K562 (cell line): ENCODE data around the gene POLR1B. TPM values are rescaled to one million over a fixed set of nuclear protein-coding genes. Genes with fewer than 3 reads are reported as not detected.

ENCODE experiments used
- ARID1B ChIP-seq: fragments of 450-650 bp; IDR thresholded peaks from 2 replicates; pipeline ENCODE4 v1.6.1; 2016; ENCODE audit warnings: antibody characterized with exemption, mild to moderate bottlenecking, inconsistent platforms
- ATF3 ChIP-seq, 2 experiments: fragments of 450-650 bp in 1 of 2; sonication (generic) in 1 of 2; formaldehyde crosslinking in 1 of 2; IDR thresholded peaks in 1 of 2; conservative IDR thresholded peaks in 1 of 2; 2 replicates each; pipeline versions ENCODE4 v1.6.1 to v1.8.1; 2016 to 2023; ENCODE audit warnings: mild to moderate bottlenecking in 2 of 2, moderate library complexity in 2 of 2, inconsistent platforms in 1 of 2, missing genetic modification reagents in 1 of 2
- BACH1 ChIP-seq: fragments of 200-800 bp; sonication (Bioruptor generic); IDR thresholded peaks from 2 replicates; pipeline ENCODE4 v1.6.1; 2016; ENCODE audit warnings: missing genetic modification characterization, missing compliant biosample characterization
- CBX8 ChIP-seq: fragments of 200-600 bp; sonication (generic); IDR thresholded peaks from 2 replicates; pipeline ENCODE4 v1.6.1; 2012; ENCODE audit warnings: borderline replicate concordance, mixed run types, low read depth, mild to moderate bottlenecking, moderate library complexity, mixed read lengths, low read length, control low read depth, inconsistent platforms; ENCODE audit not compliant: poor library complexity, severe bottlenecking; ENCODE audit errors: extremely low read depth
- E2F1 ChIP-seq: sonication (generic); formaldehyde crosslinking; IDR thresholded peaks from 2 replicates; pipeline ENCODE4 v1.8.1; 2023; ENCODE audit warnings: mild to moderate bottlenecking, missing genetic modification reagents, moderate library complexity
- GATAD2A ChIP-seq: fragments of 450-650 bp; IDR thresholded peaks from 2 replicates; pipeline ENCODE4 v1.6.1; 2017
- HCFC1 ChIP-seq: IDR thresholded peaks from 2 replicates; pipeline ENCODE4 v1.6.1; 2012; ENCODE audit warnings: low read depth, low read length, improper control_type of control experiment
- HNRNPL ChIP-seq: fragments of 200-400 bp; formaldehyde crosslinking; IDR thresholded peaks from 2 replicates; pipeline ENCODE4 v1.6.1; 2017; ENCODE audit warnings: low read depth, mild to moderate bottlenecking, low read length
- JUNB ChIP-seq: fragments of 450-650 bp; formaldehyde crosslinking; conservative IDR thresholded peaks from 2 replicates; pipeline ENCODE4 v1.4.0; 2020; ENCODE audit warnings: mild to moderate bottlenecking
- SMARCC2 ChIP-seq: fragments of 450-650 bp; IDR thresholded peaks from 2 replicates; pipeline ENCODE4 v1.6.1; 2017; ENCODE audit warnings: antibody characterized with exemption, moderate library complexity, mild to moderate bottlenecking, low read depth
- ZNF212 ChIP-seq: fragments of 450-650 bp; formaldehyde crosslinking; IDR thresholded peaks from 2 replicates; pipeline ENCODE4 v1.4.0; 2020; ENCODE audit warnings: mild to moderate bottlenecking
- ZNF766 ChIP-seq: fragments of 200-800 bp; sonication (Bioruptor generic); conservative IDR thresholded peaks from 2 replicates; pipeline ENCODE4 v1.6.1; 2016; ENCODE audit warnings: missing genetic modification characterization, missing compliant biosample characterization
- polyA plus RNA-seq, 8 experiments: library from polyadenylated mRNA; depleted of rRNA in 4 of 8; stranded (reverse) in 5 of 8; unstranded in 3 of 8; fragments of >200 nt; fragmentation: Nextera tagmentation in 2 of 8; fragmentation: Illumina TruSeq in 1 of 8; extraction: Ambion mirVana in 2 of 8; extraction: Trizol in 1 of 8; gene quantifications; 2 replicates each; pipeline versions ENCODE4 v1.2.1 to v1.2.3, GENCODE V29; 2011 to 2014; ENCODE audit warnings: inconsistent platforms in 1 of 8, missing spikeins in 1 of 8
- total RNA-seq, 7 experiments: library from RNA; depleted of rRNA in 6 of 7; stranded (reverse); fragments of >200 nt in 6 of 7; fragmentation: Illumina TruSeq in 2 of 7; extraction: Trizol in 2 of 7; gene quantifications; 2 replicates each; pipeline versions ENCODE4 v1.2.1 to v1.2.3, GENCODE V29; 2011 to 2021; ENCODE audit warnings: low replicate concordance in 1 of 7
- TF ChIP-seq, protein P1 (sequence below): sonication (generic); formaldehyde crosslinking; IDR thresholded peaks from 2 replicates; pipeline ENCODE4 v1.8.0; 2022; ENCODE audit warnings: missing genetic modification reagents, mild to moderate bottlenecking, borderline replicate concordance
- TF ChIP-seq, protein P2 (sequence below): fragments of 450-650 bp; formaldehyde crosslinking; IDR thresholded peaks from 2 replicates; pipeline ENCODE4 v1.4.0; 2022; ENCODE audit warnings: missing genetic modification characterization
- TF ChIP-seq, protein P3 (sequence below): IDR thresholded peaks from 3 replicates; pipeline ENCODE4 v1.6.1; 2011; ENCODE audit warnings: borderline replicate concordance, mild to moderate bottlenecking, moderate library complexity; ENCODE audit not compliant: insufficient read length; ENCODE audit errors: extremely low read depth
- TF ChIP-seq, protein P4 (sequence below): fragments of 250-450 bp; sonication (Bioruptor Pico); IDR thresholded peaks from 2 replicates; pipeline ENCODE4 v1.5.0; 2021; ENCODE audit warnings: mild to moderate bottlenecking, borderline replicate concordance

POLR1B gene
- total and polyA plus RNA-seq, 9 of the 15 experiments (the other 6 are each of a cell fraction or from before 2014, with no cell fraction given): 19.8 to 55.1 (median 40.2) TPM

GRCh38 chr2:112622528-112622849 is 80.2 kb downstream of the POLR1B start (continued):
- TF ChIP-seq, protein P1, sequence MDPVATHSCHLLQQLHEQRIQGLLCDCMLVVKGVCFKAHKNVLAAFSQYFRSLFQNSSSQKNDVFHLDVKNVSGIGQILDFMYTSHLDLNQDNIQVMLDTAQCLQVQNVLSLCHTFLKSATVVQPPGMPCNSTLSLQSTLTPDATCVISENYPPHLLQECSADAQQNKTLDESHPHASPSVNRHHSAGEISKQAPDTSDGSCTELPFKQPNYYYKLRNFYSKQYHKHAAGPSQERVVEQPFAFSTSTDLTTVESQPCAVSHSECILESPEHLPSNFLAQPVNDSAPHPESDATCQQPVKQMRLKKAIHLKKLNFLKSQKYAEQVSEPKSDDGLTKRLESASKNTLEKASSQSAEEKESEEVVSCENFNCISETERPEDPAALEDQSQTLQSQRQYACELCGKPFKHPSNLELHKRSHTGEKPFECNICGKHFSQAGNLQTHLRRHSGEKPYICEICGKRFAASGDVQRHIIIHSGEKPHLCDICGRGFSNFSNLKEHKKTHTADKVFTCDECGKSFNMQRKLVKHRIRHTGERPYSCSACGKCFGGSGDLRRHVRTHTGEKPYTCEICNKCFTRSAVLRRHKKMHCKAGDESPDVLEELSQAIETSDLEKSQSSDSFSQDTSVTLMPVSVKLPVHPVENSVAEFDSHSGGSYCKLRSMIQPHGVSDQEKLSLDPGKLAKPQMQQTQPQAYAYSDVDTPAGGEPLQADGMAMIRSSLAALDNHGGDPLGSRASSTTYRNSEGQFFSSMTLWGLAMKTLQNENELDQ: no peak
- no peak for TF ChIP-seq JUNB (CRISPR knock-in tag)
- TF ChIP-seq, protein P2, sequence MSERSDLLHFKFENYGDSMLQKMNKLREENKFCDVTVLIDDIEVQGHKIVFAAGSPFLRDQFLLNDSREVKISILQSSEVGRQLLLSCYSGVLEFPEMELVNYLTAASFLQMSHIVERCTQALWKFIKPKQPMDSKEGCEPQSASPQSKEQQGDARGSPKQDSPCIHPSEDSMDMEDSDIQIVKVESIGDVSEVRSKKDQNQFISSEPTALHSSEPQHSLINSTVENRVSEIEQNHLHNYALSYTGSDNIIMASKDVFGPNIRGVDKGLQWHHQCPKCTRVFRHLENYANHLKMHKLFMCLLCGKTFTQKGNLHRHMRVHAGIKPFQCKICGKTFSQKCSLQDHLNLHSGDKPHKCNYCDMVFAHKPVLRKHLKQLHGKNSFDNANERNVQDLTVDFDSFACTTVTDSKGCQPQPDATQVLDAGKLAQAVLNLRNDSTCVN (CRISPR knock-in tag): no peak
- no peak for TF ChIP-seq ZNF766 (CRISPR knock-in tag)
- TF ChIP-seq E2F1 (CRISPR knock-in tag): no peak
- TF ChIP-seq CBX8: no peak
- TF ChIP-seq HNRNPL: no peak
- TF ChIP-seq BACH1 (tag): no peak
- peak; percentile 62 for TF ChIP-seq ATF3 (IDR thresholded peaks at IDR 0.05)
- no peak for TF ChIP-seq ATF3 (CRISPR knock-in tag; conservative IDR thresholded peaks at IDR 0.05)
- no peak for TF ChIP-seq SMARCC2
- TF ChIP-seq, protein P3, sequence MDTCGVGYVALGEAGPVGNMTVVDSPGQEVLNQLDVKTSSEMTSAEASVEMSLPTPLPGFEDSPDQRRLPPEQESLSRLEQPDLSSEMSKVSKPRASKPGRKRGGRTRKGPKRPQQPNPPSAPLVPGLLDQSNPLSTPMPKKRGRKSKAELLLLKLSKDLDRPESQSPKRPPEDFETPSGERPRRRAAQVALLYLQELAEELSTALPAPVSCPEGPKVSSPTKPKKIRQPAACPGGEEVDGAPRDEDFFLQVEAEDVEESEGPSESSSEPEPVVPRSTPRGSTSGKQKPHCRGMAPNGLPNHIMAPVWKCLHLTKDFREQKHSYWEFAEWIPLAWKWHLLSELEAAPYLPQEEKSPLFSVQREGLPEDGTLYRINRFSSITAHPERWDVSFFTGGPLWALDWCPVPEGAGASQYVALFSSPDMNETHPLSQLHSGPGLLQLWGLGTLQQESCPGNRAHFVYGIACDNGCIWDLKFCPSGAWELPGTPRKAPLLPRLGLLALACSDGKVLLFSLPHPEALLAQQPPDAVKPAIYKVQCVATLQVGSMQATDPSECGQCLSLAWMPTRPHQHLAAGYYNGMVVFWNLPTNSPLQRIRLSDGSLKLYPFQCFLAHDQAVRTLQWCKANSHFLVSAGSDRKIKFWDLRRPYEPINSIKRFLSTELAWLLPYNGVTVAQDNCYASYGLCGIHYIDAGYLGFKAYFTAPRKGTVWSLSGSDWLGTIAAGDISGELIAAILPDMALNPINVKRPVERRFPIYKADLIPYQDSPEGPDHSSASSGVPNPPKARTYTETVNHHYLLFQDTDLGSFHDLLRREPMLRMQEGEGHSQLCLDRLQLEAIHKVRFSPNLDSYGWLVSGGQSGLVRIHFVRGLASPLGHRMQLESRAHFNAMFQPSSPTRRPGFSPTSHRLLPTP: no peak
- no peak for TF ChIP-seq GATAD2A
- TF ChIP-seq ZNF212: no peak
- TF ChIP-seq, protein P4, sequence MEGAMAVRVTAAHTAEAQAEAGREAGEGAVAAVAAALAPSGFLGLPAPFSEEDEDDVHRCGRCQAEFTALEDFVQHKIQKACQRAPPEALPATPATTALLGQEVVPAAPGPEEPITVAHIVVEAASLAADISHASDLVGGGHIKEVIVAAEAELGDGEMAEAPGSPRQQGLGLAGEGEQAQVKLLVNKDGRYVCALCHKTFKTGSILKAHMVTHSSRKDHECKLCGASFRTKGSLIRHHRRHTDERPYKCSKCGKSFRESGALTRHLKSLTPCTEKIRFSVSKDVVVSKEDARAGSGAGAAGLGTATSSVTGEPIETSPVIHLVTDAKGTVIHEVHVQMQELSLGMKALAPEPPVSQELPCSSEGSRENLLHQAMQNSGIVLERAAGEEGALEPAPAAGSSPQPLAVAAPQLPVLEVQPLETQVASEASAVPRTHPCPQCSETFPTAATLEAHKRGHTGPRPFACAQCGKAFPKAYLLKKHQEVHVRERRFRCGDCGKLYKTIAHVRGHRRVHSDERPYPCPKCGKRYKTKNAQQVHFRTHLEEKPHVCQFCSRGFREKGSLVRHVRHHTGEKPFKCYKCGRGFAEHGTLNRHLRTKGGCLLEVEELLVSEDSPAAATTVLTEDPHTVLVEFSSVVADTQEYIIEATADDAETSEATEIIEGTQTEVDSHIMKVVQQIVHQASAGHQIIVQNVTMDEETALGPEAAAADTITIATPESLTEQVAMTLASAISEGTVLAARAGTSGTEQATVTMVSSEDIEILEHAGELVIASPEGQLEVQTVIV: no peak
- peak; percentile 80 for TF ChIP-seq ARID1B
- TF ChIP-seq HCFC1: no peak
